ENCODE results near the gene TMEM145. TPM values are rescaled to one million over a fixed set of nuclear protein-coding genes. Genes with fewer than 3 reads are reported as not detected.

TMEM145 gene
- total RNA-seq, 1 experiment from 2014 or later: 3.0 TPM

- H3K27ac ChIP-seq (ENCODE audit: low read length): peak overlapping the region; percentile 82
- CTCF ChIA-PET: no interaction called here
- in situ Hi-C loops (cut with HindIII; ENCODE audit: low pct_unique_long_range_greater_than_20kb, low sequenced_read_pairs): no loop called here
These were observed 28.3 kb upstream of the TMEM145 start for GRCh38 chr19:42284591-42285341.

GRCh38 chr19:42285541-42285941 lies 27.6 kb upstream of the TMEM145 start:
- Histone ChIP-seq H3K27me3 (ENCODE audit: control insufficient read depth, insufficient read depth, low read length) (no peaks in the 10 kb centered on the region), H3K4me3 (ENCODE audit: low read depth in 2 of 2, low read length in 2 of 2) (peak overlapping the region; percentile 57 to 66), H3K9me3 (ENCODE audit: control insufficient read depth, insufficient read depth, low read depth, low read length) (no peaks in the 10 kb centered on the region), H3K4me1 (ENCODE audit: control insufficient read depth, insufficient read depth, low read length) (peaks cover 34% of the 10 kb centered on the region), H3K27ac (ENCODE audit: low read length) (peak overlapping the region; percentile 82), H3K36me3 (ENCODE audit: control insufficient read depth, insufficient read depth, low read length) (no peaks in the 10 kb centered on the region; the same call in 1 of the 2 replicates)
- DNase-seq (ENCODE audit: low read depth, low spot score) (no peak), ATAC-seq (no peak)
- intact Hi-C loops (cut with micrococcal nuclease; ENCODE audit: unreplicated experiment): no loop called here
- in situ Hi-C loops (cut with HindIII; ENCODE audit: low pct_unique_long_range_greater_than_20kb, low sequenced_read_pairs): no loop called here
- ChIA-PET POLR2A (no interaction called here), CTCF (no interaction called here)
- BruUV-seq (replicated peaks): no TSS peak
- TF ChIP-seq SIN3A (IDR thresholded peaks at IDR 0.05; ENCODE audit: borderline replicate concordance, insufficient read depth, low read depth, low read length) (no peak), POLR2AphosphoS5 (IDR thresholded peaks at IDR 0.05; ENCODE audit: low read depth, low read length) (no peak), TCF7L2 (IDR thresholded peaks at IDR 0.05; ENCODE audit: low read depth, low read length) (no peak), CTCF (IDR thresholded peaks at IDR 0.05) (no peak), REST (IDR thresholded peaks at IDR 0.05; ENCODE audit: insufficient read depth in 1 of 2, low read depth in 2 of 2, low read length in 1 of 2) (no peak)

More at GRCh38 chr19:42284591-42285341, 28.3 kb upstream of the TMEM145 start:
- POLR2A ChIA-PET: no interaction called here
- Histone ChIP-seq H3K9me3 (ENCODE audit: control insufficient read depth, insufficient read depth, low read depth, low read length) (no peaks in the 10 kb centered on the region), H3K36me3 (ENCODE audit: control insufficient read depth, insufficient read depth, low read length) (no peaks in the 10 kb centered on the region; the same call in 1 of the 2 replicates), H3K4me3 (ENCODE audit: low read depth in 2 of 2, low read length in 2 of 2) (peak overlapping the region; percentile 57 to 66), H3K4me1 (ENCODE audit: control insufficient read depth, insufficient read depth, low read length) (peaks cover 34% of the 10 kb centered on the region), H3K27me3 (ENCODE audit: control insufficient read depth, insufficient read depth, low read length) (no peaks in the 10 kb centered on the region)
- TF ChIP-seq TCF7L2 (IDR thresholded peaks at IDR 0.05; ENCODE audit: low read depth, low read length): no peak
- TF ChIP-seq CTCF (IDR thresholded peaks at IDR 0.05): no peak
- no peak for TF ChIP-seq POLR2AphosphoS5 (IDR thresholded peaks at IDR 0.05; ENCODE audit: low read depth, low read length)
- no peak for TF ChIP-seq SIN3A (IDR thresholded peaks at IDR 0.05; ENCODE audit: borderline replicate concordance, insufficient read depth, low read depth, low read length)
- TF ChIP-seq REST (IDR thresholded peaks at IDR 0.05; ENCODE audit: insufficient read depth in 1 of 2, low read depth in 2 of 2, low read length in 1 of 2): no peak
- intact Hi-C loops (cut with micrococcal nuclease; ENCODE audit: unreplicated experiment): loop anchor here (5.0 kb wide), 1 partner anchor 37 kb away; no protein-coding TSS in a partner anchor
- DNase-seq (ENCODE audit: low read depth, low spot score): no peak
- no TSS peak for BruUV-seq (replicated peaks)
- no peak for ATAC-seq

Data from Panc1 (cell line).